CD14-positive monocyte (primary cell): ENCODE measurements around the gene PHF21B. TPM values are rescaled to one million over a fixed set of nuclear protein-coding genes. Genes with fewer than 3 reads are reported as not detected.

Source experiments
- DNase-seq, 3 donors: peaks; one replicate each; pipeline ENCODE4 v3.0.0-alpha.2; 2011 to 2022
- H2AFZ ChIP-seq: 2 replicates; pipeline ENCODE4 v1.6.0; 2012; ENCODE audit warnings: mild to moderate bottlenecking, low read depth, low read length, inconsistent platforms; ENCODE audit not compliant: insufficient read depth, poor library complexity, severe bottlenecking
- H3K27ac ChIP-seq, 2 donors: 1 replicate in 1 of 2; 2 replicates in 1 of 2; pipeline ENCODE4 v1.5.1; 2012 to 2013; ENCODE audit warnings: low read length in 2 of 2, control low read depth in 1 of 2, inconsistent platforms in 1 of 2, low read depth in 1 of 2, mild to moderate bottlenecking in 1 of 2
- H3K27me3 ChIP-seq, 2 donors: one replicate each; pipeline versions ENCODE4 v1.6.0 to v1.6.1; 2011 to 2013; ENCODE audit warnings: low read length in 2 of 2; ENCODE audit not compliant: control insufficient read depth in 2 of 2, insufficient read depth in 2 of 2
- H3K36me3 ChIP-seq, 2 donors: replicated peaks in 1 of 2; 1 replicate in 1 of 2; 2 replicates in 1 of 2; pipeline versions ENCODE4 v1.5.1 to v1.6.1; 2012 to 2013; ENCODE audit warnings: low read length in 2 of 2, control low read depth in 1 of 2, inconsistent platforms in 1 of 2, mild to moderate bottlenecking in 1 of 2; ENCODE audit not compliant: insufficient read depth in 2 of 2, control insufficient read depth in 1 of 2
- H3K4me1 ChIP-seq, 2 donors: 1 replicate in 1 of 2; 2 replicates in 1 of 2; pipeline versions ENCODE4 v1.5.1 to v1.6.1; 2012 to 2013; ENCODE audit warnings: low read length in 2 of 2, control low read depth in 1 of 2, inconsistent platforms in 1 of 2, mild to moderate bottlenecking in 1 of 2, moderate library complexity in 1 of 2; ENCODE audit not compliant: insufficient read depth in 2 of 2, control insufficient read depth in 1 of 2
- H3K4me2 ChIP-seq: replicated peaks from 2 replicates; pipeline ENCODE3; 2012; ENCODE audit warnings: low read length, moderate library complexity, mild to moderate bottlenecking; ENCODE audit not compliant: poor library complexity, severe bottlenecking; ENCODE audit errors: extremely low read depth
- H3K4me3 ChIP-seq, 3 experiments: fragments of 200-600 bp in 1 of 3; sonication (generic) in 1 of 3; replicated peaks in 1 of 3; 1 replicate in 2 of 3; 2 replicates in 1 of 3; pipeline ENCODE4 v1.5.1; 2011 to 2013; ENCODE audit warnings: low read length in 3 of 3, mild to moderate bottlenecking in 3 of 3, control low read depth in 2 of 3, low read depth in 2 of 3, inconsistent platforms in 1 of 3, moderate library complexity in 1 of 3
- H3K79me2 ChIP-seq: 2 replicates; pipeline ENCODE4 v1.6.0; 2012; ENCODE audit warnings: mild to moderate bottlenecking, control low read depth, inconsistent platforms, low read length, moderate library complexity; ENCODE audit not compliant: insufficient read depth
- H3K9ac ChIP-seq: 2 replicates; pipeline ENCODE4 v1.6.0; 2017; ENCODE audit warnings: low read length, mild to moderate bottlenecking; ENCODE audit not compliant: insufficient read depth, poor library complexity, severe bottlenecking
- H3K9me3 ChIP-seq, 2 donors: replicated peaks in 1 of 2; 1 replicate in 1 of 2; 2 replicates in 1 of 2; pipeline versions ENCODE4 v1.5.1 to v1.6.1; 2012 to 2013; ENCODE audit warnings: low read length in 2 of 2, control low read depth in 1 of 2; ENCODE audit not compliant: control insufficient read depth in 1 of 2, insufficient read depth in 1 of 2
- H4K20me1 ChIP-seq: 2 replicates; pipeline ENCODE4 v1.6.0; 2012; ENCODE audit warnings: mild to moderate bottlenecking, low read length, control low read depth, moderate library complexity; ENCODE audit not compliant: insufficient read depth
- H3K27ac Mint-ChIP-seq, 7 donors: one replicate each; pipeline ENCODE4 v1.8.0; 2020; ENCODE audit warnings: mild to moderate bottlenecking in 7 of 7, mixed read lengths in 7 of 7, moderate library complexity in 6 of 7, inconsistent platforms in 2 of 7
- H3K27me3 Mint-ChIP-seq, 3 donors: one replicate each; pipeline ENCODE4 v1.8.0; 2021 to 2022; ENCODE audit warnings: low read depth in 3 of 3, mild to moderate bottlenecking in 3 of 3, mixed read lengths in 3 of 3, moderate library complexity in 3 of 3, inconsistent platforms in 1 of 3
- H3K36me3 Mint-ChIP-seq, 2 donors: one replicate each; pipeline ENCODE4 v1.8.0; 2020; ENCODE audit warnings: mixed read lengths in 2 of 2, inconsistent platforms in 1 of 2, mild to moderate bottlenecking in 1 of 2
- H3K4me1 Mint-ChIP-seq: one replicate; pipeline ENCODE4 v1.8.0; 2020; ENCODE audit warnings: mild to moderate bottlenecking, mixed read lengths
- H3K4me3 Mint-ChIP-seq, 2 donors: one replicate each; pipeline ENCODE4 v1.8.0; 2020; ENCODE audit warnings: mild to moderate bottlenecking in 2 of 2, mixed read lengths in 2 of 2, moderate library complexity in 1 of 2
- H3K9me3 Mint-ChIP-seq, 7 donors: one replicate each; pipeline ENCODE4 v1.8.0; 2020 to 2022; ENCODE audit warnings: mixed read lengths in 7 of 7, mild to moderate bottlenecking in 6 of 7, moderate library complexity in 6 of 7, inconsistent platforms in 2 of 7
- WGBS: methylation state at CpG from one replicate; pipeline ENCODE4 v1.1.5; 2013; ENCODE audit warnings: missing lambda C conversion rate; ENCODE audit not compliant: insufficient coverage; 5-methylcytosine and 5-hydroxymethylcytosine counted together
- intact Hi-C, 2 donors: fragments of 100-400 bp; cut with micrococcal nuclease; formaldehyde crosslinking; loops; one replicate each; pipeline versions ENCODE4 v1.15.0 to v1.15.1; 2023
- polyA plus RNA-seq, 3 donors: library from polyadenylated mRNA; depleted of rRNA in 1 of 3; unstranded in 2 of 3; stranded (reverse) in 1 of 3; fragments of 300-500 nt in 2 of 3; fragments of >200 nt in 1 of 3; fragmentation: Illumina TruSeq in 2 of 3; gene quantifications; 1 replicate in 2 of 3; 2 replicates in 1 of 3; pipeline ENCODE4 v1.2.3, GENCODE V29; 2012 to 2021
- TF ChIP-seq, protein P1 (sequence below): fragments of 200-600 bp; IDR thresholded peaks from one replicate; pipeline ENCODE4 v1.8.0; 2022; ENCODE audit warnings: antibody characterized with exemption, mild to moderate bottlenecking

The PHF21B gene
- polyA plus RNA-seq, 3 donors = not detected

DNA sequence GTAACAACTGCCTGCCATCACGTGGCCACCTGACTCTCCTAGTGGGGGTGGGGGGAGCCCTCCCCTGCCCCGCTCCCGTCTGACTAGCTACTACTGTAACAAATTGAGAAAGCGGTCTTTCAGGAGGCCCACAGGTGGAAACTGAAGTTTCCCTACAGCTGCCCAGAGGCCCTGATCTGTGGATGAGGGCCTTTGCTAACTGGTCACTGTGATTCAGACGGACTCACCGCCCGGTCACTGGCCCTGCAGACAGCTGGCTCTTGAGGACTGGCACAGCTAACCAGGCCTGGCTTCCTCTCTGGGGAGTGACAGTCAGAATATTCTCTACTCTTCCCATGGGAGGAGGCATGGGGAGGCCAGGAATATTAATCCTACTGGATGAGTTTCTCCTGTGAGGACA is 140.6 kb downstream of the PHF21B start:
- Histone ChIP-seq H3K4me2 (no peak overlapping the region), H3K9me3 (peaks cover 8 to 23% of the 10 kb centered on the region in 2 donors), H4K20me1 (no peaks in the 10 kb centered on the region), H3K4me1 (no peaks in the 10 kb centered on the region), H2AFZ (no peak overlapping the region), H3K27ac (no peak overlapping the region), H3K36me3 (no peaks in the 10 kb centered on the region), H3K27me3 (no peaks in the 10 kb centered on the region), H3K79me2 (no peaks in the 10 kb centered on the region), H3K9ac (no peak overlapping the region), H3K4me3 (no peak overlapping the region)
- TF ChIP-seq, protein P1, sequence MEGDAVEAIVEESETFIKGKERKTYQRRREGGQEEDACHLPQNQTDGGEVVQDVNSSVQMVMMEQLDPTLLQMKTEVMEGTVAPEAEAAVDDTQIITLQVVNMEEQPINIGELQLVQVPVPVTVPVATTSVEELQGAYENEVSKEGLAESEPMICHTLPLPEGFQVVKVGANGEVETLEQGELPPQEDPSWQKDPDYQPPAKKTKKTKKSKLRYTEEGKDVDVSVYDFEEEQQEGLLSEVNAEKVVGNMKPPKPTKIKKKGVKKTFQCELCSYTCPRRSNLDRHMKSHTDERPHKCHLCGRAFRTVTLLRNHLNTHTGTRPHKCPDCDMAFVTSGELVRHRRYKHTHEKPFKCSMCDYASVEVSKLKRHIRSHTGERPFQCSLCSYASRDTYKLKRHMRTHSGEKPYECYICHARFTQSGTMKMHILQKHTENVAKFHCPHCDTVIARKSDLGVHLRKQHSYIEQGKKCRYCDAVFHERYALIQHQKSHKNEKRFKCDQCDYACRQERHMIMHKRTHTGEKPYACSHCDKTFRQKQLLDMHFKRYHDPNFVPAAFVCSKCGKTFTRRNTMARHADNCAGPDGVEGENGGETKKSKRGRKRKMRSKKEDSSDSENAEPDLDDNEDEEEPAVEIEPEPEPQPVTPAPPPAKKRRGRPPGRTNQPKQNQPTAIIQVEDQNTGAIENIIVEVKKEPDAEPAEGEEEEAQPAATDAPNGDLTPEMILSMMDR = no peak
- 94% methylated on average over 4 of the region's 7 CpGs for WGBS
- H3K9me3 Mint-ChIP-seq = peaks cover 6 to 17% (median 15%) of the 10 kb centered on the region in 7 donors
- no peak overlapping the region for H3K4me3 Mint-ChIP-seq
- no peaks in the 10 kb centered on the region for H3K4me1 Mint-ChIP-seq
- H3K27ac Mint-ChIP-seq = no peak overlapping the region
- peaks cover 3 to 9% (median 4%) of the 10 kb centered on the region in 3 donors for H3K27me3 Mint-ChIP-seq
- no peaks in the 10 kb centered on the region for H3K36me3 Mint-ChIP-seq
- intact Hi-C loops = no loop called here
- DNase-seq = no peak

DNA sequence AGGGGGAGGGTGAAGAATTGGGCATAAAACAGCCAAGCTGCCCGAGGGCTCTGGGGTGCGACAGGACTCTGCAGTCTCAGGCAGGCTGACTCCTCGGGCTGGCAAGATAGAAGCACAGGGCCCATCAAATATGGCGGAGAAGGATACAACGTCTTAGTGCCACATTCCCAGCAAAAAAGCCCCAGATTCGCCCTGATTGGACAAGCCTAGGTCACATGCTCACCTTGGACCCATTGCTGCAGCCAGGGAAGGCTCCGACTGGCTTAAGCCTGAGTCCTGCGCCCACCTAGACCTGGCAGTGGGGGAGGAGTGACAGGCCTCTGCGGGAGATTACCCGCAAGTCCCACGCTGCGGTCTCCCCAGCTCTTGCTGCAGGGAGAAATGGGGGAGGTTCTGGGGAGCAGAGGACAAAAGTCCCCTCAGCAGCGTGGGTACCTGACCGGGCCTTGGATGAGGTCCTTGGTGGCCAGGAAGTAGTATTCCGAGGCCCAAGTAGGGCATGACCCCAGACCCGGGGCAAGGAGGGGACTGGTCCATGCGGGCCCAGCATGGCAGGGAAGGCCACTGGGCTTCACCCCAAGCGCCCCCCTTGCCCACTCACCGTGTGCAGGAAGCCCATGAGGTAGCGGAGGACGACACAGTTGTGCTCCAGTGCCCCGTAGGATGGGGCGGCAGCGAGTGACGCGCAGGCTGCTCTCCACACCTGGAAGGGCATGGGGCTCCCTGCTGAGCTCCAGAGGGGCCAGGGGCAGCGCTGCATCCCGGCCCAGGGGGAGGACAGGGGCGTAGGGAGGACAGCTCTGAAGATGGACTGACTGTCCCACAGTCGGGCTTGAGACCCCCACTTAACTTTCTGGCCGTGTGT is 144.4 kb downstream of the PHF21B start:
- Mint-ChIP-seq H3K4me1 (no peaks in the 10 kb centered on the region), H3K9me3 (peaks cover 0 to 6% (median 2%) of the 10 kb centered on the region in 7 donors), H3K27ac (no peak overlapping the region), H3K4me3 (no peak overlapping the region), H3K36me3 (no peaks in the 10 kb centered on the region), H3K27me3 (peaks cover 1 to 6% (median 4%) of the 10 kb centered on the region in 3 donors)
- Histone ChIP-seq H3K36me3 (no peaks in the 10 kb centered on the region), H3K4me2 (no peak overlapping the region), H3K9ac (no peak overlapping the region), H3K27ac (no peak overlapping the region), H3K79me2 (no peaks in the 10 kb centered on the region), H3K9me3 (no peaks in the 10 kb centered on the region), H3K4me1 (no peaks in the 10 kb centered on the region), H3K4me3 (no peak overlapping the region), H3K27me3 (no peaks in the 10 kb centered on the region), H4K20me1 (no peaks in the 10 kb centered on the region), H2AFZ (no peak overlapping the region)
- no peak for DNase-seq
- WGBS = 96% methylated on average over 27 of the region's 31 CpGs
- TF ChIP-seq, protein P1 = no peak
- intact Hi-C loops = no loop called here
